Activated naive CD8-positive, alpha-beta T cell treated with anti-CD3 and anti-CD28 coated beads, Interleukin-2, amount 10 ng/mL, durations not matched to agents 7 days and 5 days (primary cell): Measurements from ENCODE around the gene CHML. TPM values are rescaled to one million over a fixed set of nuclear protein-coding genes. Genes with fewer than 3 reads are reported as not detected.

ENCODE experiments used
- ATAC-seq: fragments of 150-1000 bp; cut with Tn5 transposase; one replicate; pipeline ENCODE4 v1.10.0; 2021; ENCODE audit warnings: low read depth, moderate library complexity
- POLR2A ChIA-PET: fragments of 350-600 bp; sonication (Branson Sonifier 250); formaldehyde crosslinking; loops from one replicate; lab custom pipeline; 2021; ENCODE audit warnings: antibody characterized with exemption; lab: Charles Lee
- DNase-seq: peaks from one replicate; pipeline ENCODE4 v3.0.0; 2021
- H3K27ac Mint-ChIP-seq: one replicate; pipeline ENCODE4 v1.8.0; 2022; ENCODE audit warnings: mild to moderate bottlenecking, mixed read lengths
- H3K27me3 Mint-ChIP-seq: one replicate; pipeline ENCODE4 v1.8.0; 2022; ENCODE audit warnings: mild to moderate bottlenecking, moderate library complexity, mixed read lengths
- H3K36me3 Mint-ChIP-seq: one replicate; pipeline ENCODE4 v1.8.0; 2021; ENCODE audit warnings: mild to moderate bottlenecking, mixed read lengths
- H3K4me1 Mint-ChIP-seq: one replicate; pipeline ENCODE4 v1.8.0; 2021; ENCODE audit warnings: mixed read lengths
- H3K4me3 Mint-ChIP-seq: one replicate; pipeline ENCODE4 v1.8.0; 2022; ENCODE audit warnings: mild to moderate bottlenecking, moderate library complexity, mixed read lengths
- H3K9me3 Mint-ChIP-seq: one replicate; pipeline ENCODE4 v1.8.0; 2021; ENCODE audit warnings: mixed read lengths
- total RNA-seq, 2 experiments: library from RNA; stranded (reverse); gene quantifications; one replicate each; pipeline ENCODE4 v1.2.3, GENCODE V29; 2021

The CHML gene
- total RNA-seq, 2 experiments from 2014 or later = 11.6 to 13.7 TPM

DNA sequence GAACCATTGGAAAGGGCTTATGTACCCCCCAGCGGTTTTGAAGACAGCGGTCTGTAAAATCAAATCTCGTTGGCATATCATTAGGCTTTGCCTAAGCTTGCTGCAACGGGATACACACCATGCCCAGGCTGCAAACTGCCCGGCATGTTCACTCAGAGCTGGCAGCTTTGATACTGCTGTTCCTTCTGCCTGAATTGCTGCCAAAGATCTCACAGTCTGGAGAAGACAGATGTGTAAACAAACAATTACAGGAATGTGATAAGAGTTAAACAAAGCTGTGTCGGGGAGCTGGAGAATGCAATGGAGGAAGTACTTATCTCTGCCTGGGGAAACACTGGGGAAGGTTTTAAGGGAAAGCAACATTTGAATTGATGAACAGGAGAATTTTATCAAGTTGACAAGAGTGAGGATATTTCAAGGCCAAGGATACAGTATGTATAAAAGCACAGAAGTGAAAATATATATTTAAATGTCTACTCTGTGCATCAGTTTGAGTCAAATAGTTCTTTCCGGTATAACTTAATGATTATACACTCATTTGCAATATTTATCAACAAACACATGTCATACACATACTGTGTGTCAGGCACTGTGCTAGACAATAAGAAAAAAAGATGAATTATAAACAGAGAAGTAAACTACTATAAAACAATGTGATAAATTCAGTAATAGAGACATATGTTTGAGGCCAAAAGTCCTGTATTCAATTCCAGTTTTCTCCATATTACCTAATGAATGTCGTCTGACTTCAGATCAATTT lies 29.9 kb downstream of the CHML start:
- POLR2A ChIA-PET = interaction anchor here (1.1 to 1.5 kb wide), 2 partner anchors 30 to 238 kb away, joined by 3 to 4 read pairs; partner anchors contain the start of genes CHML, EXO1 and OPN3
- H3K36me3 Mint-ChIP-seq = no peaks in the 10 kb centered on the region
- no peak overlapping the region for H3K4me3 Mint-ChIP-seq
- DNase-seq (no peak), ATAC-seq (no peak)
- no peaks in the 10 kb centered on the region for H3K27me3 Mint-ChIP-seq
- H3K9me3 Mint-ChIP-seq = no peaks in the 10 kb centered on the region
- no peak overlapping the region for H3K27ac Mint-ChIP-seq
- H3K4me1 Mint-ChIP-seq = peaks cover 4% of the 10 kb centered on the region

DNA sequence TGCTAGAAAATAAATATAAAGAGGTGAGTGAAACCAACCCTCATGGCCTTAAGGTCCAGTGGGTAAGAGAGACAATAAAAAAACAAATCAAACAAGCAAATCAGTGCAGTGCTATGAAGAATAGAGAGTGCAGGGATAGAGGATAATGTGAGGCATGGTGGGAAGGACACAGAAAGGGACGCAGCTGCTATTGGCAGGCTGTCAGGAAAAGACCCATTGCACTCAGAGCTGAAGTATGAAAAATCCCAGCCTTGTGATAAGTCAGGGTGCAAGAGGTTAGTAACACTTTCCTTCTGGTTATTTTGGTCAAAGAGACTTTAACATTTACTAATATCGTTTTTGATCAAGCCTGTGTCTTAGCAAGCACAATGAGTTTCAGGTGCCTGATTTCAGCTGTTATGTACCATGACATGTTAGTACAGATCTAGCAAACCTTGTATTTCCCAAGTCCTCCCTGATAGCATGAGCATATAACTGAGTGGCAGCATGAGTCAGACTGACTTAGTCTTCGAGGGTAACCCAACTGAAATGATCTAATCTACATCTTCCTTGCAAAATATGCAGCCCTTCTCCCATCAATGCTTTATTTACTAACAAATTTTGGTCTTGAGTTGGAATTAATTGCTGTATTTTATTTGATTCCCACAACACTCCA lies 31.7 kb downstream of the CHML start:
- ATAC-seq (no peak), DNase-seq (no peak)
- H3K4me1 Mint-ChIP-seq = peaks cover 4% of the 10 kb centered on the region
- H3K9me3 Mint-ChIP-seq = no peaks in the 10 kb centered on the region
- POLR2A ChIA-PET = no interaction called here
- no peak overlapping the region for H3K27ac Mint-ChIP-seq
- H3K36me3 Mint-ChIP-seq = peaks cover 2% of the 10 kb centered on the region
- H3K27me3 Mint-ChIP-seq = no peaks in the 10 kb centered on the region
- no peak overlapping the region for H3K4me3 Mint-ChIP-seq

DNA sequence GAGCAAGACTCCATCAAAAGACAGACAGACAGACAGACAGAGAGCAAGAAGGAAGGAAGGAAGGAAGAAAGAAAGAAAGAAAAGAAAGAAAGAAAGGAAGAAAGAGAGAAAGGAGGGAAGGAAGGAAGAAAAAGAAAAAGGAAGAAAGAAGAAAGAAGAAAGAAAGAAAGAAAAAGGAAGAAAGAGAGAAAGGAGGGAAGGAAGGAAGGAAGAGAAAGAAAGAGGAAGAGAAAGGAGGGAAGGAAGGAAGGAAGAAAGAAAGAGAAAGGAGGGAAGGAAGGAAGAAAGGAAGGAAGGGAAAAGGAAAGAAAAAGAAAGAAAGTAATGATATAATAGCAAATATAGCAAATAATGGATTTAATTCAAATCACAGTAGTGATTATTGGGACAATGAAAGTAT lies 32.7 kb downstream of the CHML start:
- POLR2A ChIA-PET = no interaction called here
- peaks cover 10% of the 10 kb centered on the region for H3K36me3 Mint-ChIP-seq
- H3K4me3 Mint-ChIP-seq = no peak overlapping the region
- no peaks in the 10 kb centered on the region for H3K27me3 Mint-ChIP-seq
- H3K4me1 Mint-ChIP-seq = peaks cover under 1% of the 10 kb centered on the region
- ATAC-seq (no peak), DNase-seq (no peak)
- no peaks in the 10 kb centered on the region for H3K9me3 Mint-ChIP-seq
- no peak overlapping the region for H3K27ac Mint-ChIP-seq

DNA sequence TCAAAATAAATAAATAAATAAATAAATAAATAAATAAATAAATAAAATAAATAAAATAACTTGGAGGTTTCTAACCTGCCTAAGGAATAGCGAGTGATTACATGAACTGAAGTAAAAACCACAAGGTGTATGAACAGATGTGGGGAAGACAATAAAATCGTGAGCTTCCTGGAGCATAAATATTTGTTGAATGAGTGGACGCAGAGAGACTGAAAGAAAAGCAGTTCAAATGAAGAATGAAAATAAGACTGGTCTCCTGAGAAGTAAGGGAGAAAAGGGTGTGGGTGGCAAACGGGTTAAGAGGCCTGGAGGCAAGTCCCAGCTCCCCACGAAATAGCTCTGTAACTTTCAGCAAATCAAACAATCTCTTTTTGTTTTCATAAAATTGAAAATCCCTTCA lies 33.6 kb downstream of the CHML start:
- Mint-ChIP-seq H3K4me1 (no peaks in the 10 kb centered on the region), H3K9me3 (no peaks in the 10 kb centered on the region), H3K27ac (no peak overlapping the region), H3K4me3 (no peak overlapping the region), H3K36me3 (peaks cover 10% of the 10 kb centered on the region), H3K27me3 (no peaks in the 10 kb centered on the region)
- POLR2A ChIA-PET = no interaction called here
- DNase-seq (no peak), ATAC-seq (no peak)

DNA sequence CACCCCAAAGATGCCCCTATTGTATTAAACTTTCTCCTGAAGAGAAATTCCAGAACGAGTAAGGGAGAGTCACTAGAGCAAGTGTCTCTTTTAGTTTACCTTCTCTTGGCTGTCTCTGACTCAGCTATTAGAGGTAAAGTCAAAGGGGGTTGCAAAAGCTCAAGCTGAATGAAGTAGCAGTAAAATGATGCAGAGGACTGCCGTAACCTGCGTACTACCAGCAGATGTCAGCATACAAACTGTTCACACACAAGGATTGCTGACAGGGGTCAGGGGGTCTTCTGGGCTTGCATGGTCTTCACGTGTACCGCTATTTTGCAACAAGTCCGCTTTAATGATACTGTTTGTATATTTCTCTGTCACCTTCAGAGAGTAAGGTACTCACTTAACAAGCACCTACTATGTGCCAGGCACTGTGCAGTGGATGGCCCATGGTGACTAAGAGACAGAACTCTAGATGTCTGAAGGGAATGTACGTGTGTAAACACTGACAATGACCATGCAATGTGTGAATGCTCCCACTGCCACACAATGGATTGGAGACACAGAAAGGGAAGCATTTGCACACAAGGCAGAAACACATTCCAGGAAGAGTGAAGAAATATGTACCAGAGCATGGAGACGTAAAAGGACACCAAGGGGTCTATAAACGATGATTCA lies 34.9 kb downstream of the CHML start:
- Mint-ChIP-seq H3K27ac (no peak overlapping the region), H3K36me3 (peaks cover 16% of the 10 kb centered on the region), H3K9me3 (no peaks in the 10 kb centered on the region), H3K4me1 (no peaks in the 10 kb centered on the region), H3K4me3 (no peak overlapping the region), H3K27me3 (no peaks in the 10 kb centered on the region)
- POLR2A ChIA-PET = no interaction called here
- ATAC-seq (no peak), DNase-seq (no peak)

DNA sequence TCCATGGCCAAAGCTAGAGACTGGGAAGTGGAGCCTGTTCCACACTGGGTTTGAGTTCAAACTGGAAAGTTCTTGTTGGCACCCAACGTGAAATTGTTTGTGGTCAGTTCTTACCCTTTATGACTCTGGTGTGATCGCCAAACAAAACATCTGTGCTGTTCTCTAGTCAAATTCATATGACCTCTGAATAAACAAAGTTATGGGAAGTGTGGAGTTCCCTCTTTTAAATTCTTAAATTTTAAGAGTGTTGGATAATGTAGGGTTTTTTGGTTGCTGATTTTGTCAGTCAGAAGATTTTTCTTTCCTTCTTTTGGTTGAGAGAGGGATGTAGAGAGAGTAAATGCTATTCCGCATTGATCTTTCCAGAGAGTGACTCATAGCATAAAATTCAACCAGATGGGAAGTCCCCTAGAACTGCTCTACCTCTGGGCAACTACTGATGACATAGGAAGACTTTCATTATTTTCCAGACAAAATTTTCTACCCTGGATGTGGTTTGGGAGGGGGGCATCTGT lies 36.4 kb downstream of the CHML start:
- Mint-ChIP-seq H3K4me3 (no peak overlapping the region), H3K27ac (no peak overlapping the region), H3K9me3 (no peaks in the 10 kb centered on the region), H3K36me3 (peaks cover 16% of the 10 kb centered on the region), H3K4me1 (no peaks in the 10 kb centered on the region), H3K27me3 (no peaks in the 10 kb centered on the region)
- POLR2A ChIA-PET = no interaction called here
- DNase-seq = no peak
- no peak for ATAC-seq

DNA sequence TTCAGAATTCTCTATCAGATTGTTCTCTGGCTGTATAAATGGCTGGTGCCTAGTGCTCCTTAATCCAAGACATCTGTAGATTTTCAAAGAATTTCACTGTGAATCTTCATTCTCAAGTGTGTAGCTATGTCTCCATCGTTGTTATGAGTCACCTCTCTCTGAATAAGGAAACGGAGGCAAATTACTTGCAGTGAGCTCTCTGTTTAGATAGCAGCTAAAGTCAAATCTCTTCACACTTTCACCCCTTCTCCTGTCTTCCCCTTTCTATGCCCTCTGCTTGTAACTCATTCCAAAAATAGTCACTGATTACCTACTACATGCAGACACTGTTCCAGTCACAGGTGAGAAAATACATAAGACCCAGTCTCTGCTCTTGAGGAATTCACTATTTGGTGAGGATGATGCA lies 39.7 kb downstream of the CHML start:
- ATAC-seq (no peak), DNase-seq (no peak)
- Mint-ChIP-seq H3K4me3 (no peak overlapping the region), H3K4me1 (no peaks in the 10 kb centered on the region), H3K36me3 (peaks cover 18% of the 10 kb centered on the region), H3K9me3 (no peaks in the 10 kb centered on the region), H3K27me3 (no peaks in the 10 kb centered on the region), H3K27ac (no peak overlapping the region)
- POLR2A ChIA-PET = no interaction called here

DNA sequence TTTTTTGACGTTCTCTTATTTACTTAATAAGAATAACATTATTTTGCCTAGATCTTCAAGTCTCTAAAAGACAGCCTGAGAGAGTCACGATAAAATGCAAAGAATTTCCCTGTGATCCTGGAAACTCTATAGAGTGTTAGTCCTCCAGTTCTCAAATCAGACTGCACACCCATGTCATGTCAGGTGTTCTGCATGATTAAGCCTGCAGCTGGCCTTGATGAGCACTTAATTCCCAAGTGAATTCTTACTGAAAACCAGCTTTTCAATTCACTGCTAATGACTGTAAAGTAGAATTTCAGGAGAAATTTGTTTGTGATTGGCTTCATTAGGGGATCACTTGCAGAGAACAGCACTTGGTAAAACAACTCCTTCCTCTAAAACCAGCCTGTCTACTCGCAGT lies 41.9 kb downstream of the CHML start:
- Mint-ChIP-seq H3K9me3 (no peaks in the 10 kb centered on the region), H3K4me3 (no peak overlapping the region), H3K4me1 (no peaks in the 10 kb centered on the region), H3K27me3 (no peaks in the 10 kb centered on the region), H3K36me3 (peaks cover 16% of the 10 kb centered on the region), H3K27ac (no peak overlapping the region)
- ATAC-seq (no peak), DNase-seq (no peak)
- POLR2A ChIA-PET = no interaction called here

DNA sequence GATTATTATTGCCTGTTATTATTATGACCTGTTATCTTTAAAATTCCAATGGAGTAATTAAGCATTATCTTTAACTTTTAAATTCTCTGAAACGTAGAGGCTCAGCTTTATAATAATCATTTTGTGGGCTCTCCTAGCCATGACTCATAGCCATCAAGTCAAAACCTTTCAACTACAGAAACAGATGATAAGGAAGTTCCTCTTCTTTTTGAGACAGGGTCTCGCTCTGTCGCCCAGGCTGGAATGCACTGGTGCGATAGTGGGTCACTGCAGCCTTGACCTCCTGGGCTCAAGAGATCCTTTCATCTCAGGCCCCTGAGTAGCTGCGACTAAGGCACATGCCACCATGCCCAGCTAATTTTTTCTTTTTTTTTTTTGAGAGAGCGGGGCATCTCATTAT lies 43.5 kb downstream of the CHML start:
- POLR2A ChIA-PET = no interaction called here
- ATAC-seq (no peak), DNase-seq (no peak)
- Mint-ChIP-seq H3K9me3 (no peaks in the 10 kb centered on the region), H3K36me3 (peaks cover 11% of the 10 kb centered on the region), H3K27ac (no peak overlapping the region), H3K4me3 (no peak overlapping the region), H3K27me3 (no peaks in the 10 kb centered on the region), H3K4me1 (no peaks in the 10 kb centered on the region)

DNA sequence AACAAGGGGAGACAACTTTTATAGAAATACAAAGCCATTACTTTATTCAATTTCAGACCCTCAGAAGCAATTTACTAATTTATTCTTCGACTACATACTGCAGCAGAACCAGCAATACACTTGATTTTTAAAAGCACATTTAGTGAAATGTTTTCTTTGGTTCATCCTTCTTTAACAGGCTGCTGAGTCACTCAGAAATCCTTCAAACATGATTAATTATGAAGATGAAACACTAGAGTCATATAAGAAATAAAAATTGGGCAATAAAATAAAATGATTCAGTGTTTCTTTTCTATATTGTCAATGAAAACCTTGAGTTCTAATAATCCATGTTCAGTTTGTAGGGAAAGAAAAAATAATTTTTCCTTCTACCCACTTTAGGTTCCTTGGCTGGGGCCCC lies 47.0 kb downstream of the CHML start:
- DNase-seq = no peak
- POLR2A ChIA-PET = no interaction called here

DNA sequence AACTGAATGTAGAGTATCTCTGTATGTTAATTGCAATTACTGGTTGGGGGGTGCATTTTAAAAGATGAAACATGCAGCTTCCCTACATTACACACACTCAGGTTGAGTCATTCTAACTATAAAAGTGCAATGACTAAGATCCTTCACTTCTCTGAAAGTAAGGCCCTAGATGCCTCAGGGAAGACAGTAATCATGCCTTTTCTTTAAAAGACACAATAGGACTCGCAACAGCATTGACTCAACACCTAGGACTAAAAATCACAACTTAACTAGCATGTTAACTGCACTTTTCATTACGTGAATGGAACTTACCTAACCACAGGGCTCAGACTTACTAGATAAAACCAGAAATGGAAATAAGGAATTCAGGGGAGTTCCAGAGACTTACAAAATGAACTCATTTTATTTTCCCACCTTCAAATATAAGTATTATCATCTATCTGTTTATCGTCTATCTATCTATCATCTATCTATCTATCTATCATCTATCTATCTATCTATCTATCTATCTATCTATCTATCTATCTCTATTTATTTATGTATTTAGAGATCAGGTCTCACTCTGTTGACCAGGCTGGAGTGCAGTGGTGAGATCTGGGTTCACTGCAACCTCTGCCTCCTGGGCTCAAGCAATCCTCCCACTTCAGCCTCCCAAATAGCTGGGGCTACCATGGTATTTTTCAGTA lies 47.8 kb downstream of the CHML start:
- no peaks in the 10 kb centered on the region for H3K27me3 Mint-ChIP-seq
- H3K36me3 Mint-ChIP-seq = peaks cover 5% of the 10 kb centered on the region
- no peak for ATAC-seq
- H3K4me3 Mint-ChIP-seq = no peak overlapping the region
- no peaks in the 10 kb centered on the region for H3K9me3 Mint-ChIP-seq
- no peak overlapping the region for H3K27ac Mint-ChIP-seq
- POLR2A ChIA-PET = no interaction called here
- no peaks in the 10 kb centered on the region for H3K4me1 Mint-ChIP-seq
- DNase-seq = no peak

More for the DNA sequence above, 47.0 kb downstream of the CHML start:
- H3K36me3 Mint-ChIP-seq = peaks cover 5% of the 10 kb centered on the region
- ATAC-seq = no peak
- no peaks in the 10 kb centered on the region for H3K9me3 Mint-ChIP-seq
- H3K27me3 Mint-ChIP-seq = no peaks in the 10 kb centered on the region
- H3K4me3 Mint-ChIP-seq = no peak overlapping the region
- no peaks in the 10 kb centered on the region for H3K4me1 Mint-ChIP-seq
- H3K27ac Mint-ChIP-seq = no peak overlapping the region

DNA sequence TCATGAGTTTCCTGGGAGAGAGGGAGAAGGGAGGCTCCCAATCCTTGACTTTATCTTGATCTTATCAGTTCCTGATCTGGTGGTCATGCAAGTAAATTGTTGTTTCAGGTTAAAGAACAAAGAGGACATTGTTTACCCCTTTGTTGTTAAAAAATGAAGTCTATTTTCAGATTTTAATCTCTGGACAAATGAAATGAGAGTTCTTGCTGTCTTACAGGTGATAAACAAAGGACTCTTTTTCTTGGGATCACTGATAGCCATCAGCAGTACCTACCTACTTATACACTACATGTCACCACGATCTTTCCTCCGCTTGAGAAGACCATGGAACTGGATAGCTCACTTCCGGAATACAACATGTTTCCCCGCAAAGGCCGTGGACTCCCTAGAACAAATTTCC lies 48.4 kb downstream of the CHML start:
- POLR2A ChIA-PET = no interaction called here
- H3K36me3 Mint-ChIP-seq = peaks cover 5% of the 10 kb centered on the region

DNA sequence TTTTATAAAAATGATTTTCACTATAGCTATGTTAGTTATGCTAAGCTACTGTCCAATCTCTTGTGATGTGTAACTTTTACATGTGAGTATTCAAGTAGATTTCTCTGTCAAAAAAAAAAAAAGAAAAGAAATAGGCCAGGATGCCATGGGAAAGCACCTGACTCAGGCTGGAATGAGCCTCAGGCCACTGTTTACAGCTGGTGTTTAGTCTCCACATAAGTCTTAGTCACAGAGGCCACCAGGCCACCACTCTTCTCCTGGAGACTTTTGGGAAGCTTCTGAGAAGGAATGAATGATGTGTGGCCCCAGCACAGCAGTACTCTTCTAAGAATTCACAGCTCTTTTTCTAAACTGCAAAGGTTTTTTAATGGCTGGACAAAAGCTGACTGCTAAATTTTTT lies 48.9 kb downstream of the CHML start:
- H3K36me3 Mint-ChIP-seq = peaks cover 4% of the 10 kb centered on the region
- no peaks in the 10 kb centered on the region for H3K27me3 Mint-ChIP-seq
- ATAC-seq = no peak
- H3K4me3 Mint-ChIP-seq = no peak overlapping the region
- H3K9me3 Mint-ChIP-seq = no peaks in the 10 kb centered on the region
- H3K4me1 Mint-ChIP-seq = no peaks in the 10 kb centered on the region
- POLR2A ChIA-PET = interaction anchor here (0.7 kb wide), 1 partner anchor 392 kb away, joined by 5 read pairs; no protein-coding TSS in a partner anchor
- no peak for DNase-seq
- no peak overlapping the region for H3K27ac Mint-ChIP-seq

More for the DNA sequence above, 48.4 kb downstream of the CHML start:
- ATAC-seq (no peak), DNase-seq (no peak)
- Mint-ChIP-seq H3K4me3 (no peak overlapping the region), H3K27me3 (no peaks in the 10 kb centered on the region), H3K27ac (no peak overlapping the region), H3K9me3 (no peaks in the 10 kb centered on the region), H3K4me1 (no peaks in the 10 kb centered on the region)
